HG03095 (cell line): ENCODE measurements around the gene MAPK8IP1.

ENCODE experiments used
- ATAC-seq: cut with Tn5 transposase; IDR thresholded peaks from one replicate; pipeline ENCODE4 v1.9.1; 2021; ENCODE audit warnings: moderate library complexity; ENCODE audit not compliant: unreplicated experiment

Gene MAPK8IP1

GRCh38 chr11:45924036-45924915 is 38.8 kb downstream of the MAPK8IP1 start:
- ATAC-seq, result no peak

GRCh38 chr11:45924927-45925326 is 39.5 kb downstream of the MAPK8IP1 start:
- no peak for ATAC-seq

- ATAC-seq, result no peak
Measured at GRCh38 chr11:45925550-45925949, 40.1 kb downstream of the MAPK8IP1 start.

GRCh38 chr11:45926001-45926401 is 40.5 kb downstream of the MAPK8IP1 start:
- no peak for ATAC-seq

GRCh38 chr11:45926536-45927331 is 41.3 kb downstream of the MAPK8IP1 start:
- ATAC-seq, result no peak

GRCh38 chr11:45927332-45927683 is 41.9 kb downstream of the MAPK8IP1 start:
- no peak for ATAC-seq

GRCh38 chr11:45927684-45928413 is 42.4 kb downstream of the MAPK8IP1 start:
- ATAC-seq, result no peak

- no peak for ATAC-seq
Measured at GRCh38 chr11:45928535-45929215, 43.2 kb downstream of the MAPK8IP1 start.

- ATAC-seq, result no peak
Measured at GRCh38 chr11:45929486-45930030, 44.1 kb downstream of the MAPK8IP1 start.

GRCh38 chr11:45930031-45930794 is 44.8 kb downstream of the MAPK8IP1 start:
- peak; percentile 95 for ATAC-seq

GRCh38 chr11:45930951-45931570 is 45.6 kb downstream of the MAPK8IP1 start:
- no peak for ATAC-seq

- no peak for ATAC-seq
Measured at GRCh38 chr11:45931739-45932138, 46.3 kb downstream of the MAPK8IP1 start.

GRCh38 chr11:45932217-45932616 is 46.8 kb downstream of the MAPK8IP1 start:
- no peak for ATAC-seq

- ATAC-seq, result no peak
Measured at GRCh38 chr11:45933131-45933831, 47.8 kb downstream of the MAPK8IP1 start.

- ATAC-seq, result no peak
Measured at GRCh38 chr11:45933846-45934579, 48.6 kb downstream of the MAPK8IP1 start.

GRCh38 chr11:45934580-45935318 is 49.3 kb downstream of the MAPK8IP1 start:
- no peak for ATAC-seq

- ATAC-seq, result no peak
Measured at GRCh38 chr11:45935349-45936064, 50.1 kb downstream of the MAPK8IP1 start.
